T-helper 9 cell (primary cell): ENCODE data around the gene VPS52.
"Not testable (repeated sequence)": the region's sequence is repeated elsewhere in the genome, so short reads cannot be mapped to it uniquely, and the experiment has no call there.

ENCODE experiments used
- DNase-seq: peaks from one replicate; pipeline ENCODE4 v3.0.0-alpha.2; 2020

VPS52 gene

GRCh38 chr6:33248932-33249731 lies 22.5 kb downstream of the VPS52 start:
- peak; percentile 87 for DNase-seq

DNA sequence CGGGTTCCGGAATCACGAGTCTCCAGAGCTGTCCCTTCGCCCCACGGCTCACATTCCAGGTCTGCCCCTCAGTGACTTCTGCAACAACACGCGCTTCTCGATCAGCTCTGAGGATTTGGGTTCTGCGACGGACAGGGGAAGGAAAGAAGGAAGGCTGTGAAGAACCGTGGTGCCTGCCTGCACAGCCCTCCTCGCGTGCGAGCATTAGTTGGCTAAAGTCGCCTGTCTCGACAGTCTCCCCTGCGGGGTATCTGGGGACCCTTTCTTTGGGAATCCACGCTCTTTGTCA lies 23.1 kb downstream of the VPS52 start:
- no peak for DNase-seq

- DNase-seq, result peak; percentile 88
These were observed 23.6 kb downstream of the VPS52 start for GRCh38 chr6:33247977-33248642.

- no peak for DNase-seq
These were observed 28.2 kb downstream of the VPS52 start for GRCh38 chr6:33243476-33243875.

- DNase-seq, result no peak
These were observed 29.7 kb downstream of the VPS52 start for GRCh38 chr6:33241968-33242367.

GRCh38 chr6:33237741-33238140 lies 33.9 kb downstream of the VPS52 start:
- no peak for DNase-seq

DNA sequence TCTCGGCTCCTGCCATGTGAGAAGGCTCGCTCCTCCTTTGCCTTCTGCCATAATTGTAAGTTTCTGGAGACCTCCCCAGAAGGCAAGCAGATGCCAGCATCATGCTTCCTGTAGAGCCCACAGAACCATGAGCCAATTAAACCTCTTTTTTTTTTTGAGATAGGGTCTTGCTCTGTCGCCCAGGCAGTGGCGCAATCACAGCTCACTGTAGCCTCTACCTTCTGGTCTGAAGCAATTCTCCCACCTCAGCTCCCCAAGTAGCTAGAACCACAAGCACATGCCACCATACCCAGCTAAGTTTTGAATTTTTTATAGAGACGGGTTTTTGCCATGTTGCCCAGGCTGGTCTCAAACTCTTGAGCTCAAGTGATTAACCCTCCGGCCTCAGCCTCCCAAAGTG lies 34.8 kb downstream of the VPS52 start:
- DNase-seq, result no peak

DNA sequence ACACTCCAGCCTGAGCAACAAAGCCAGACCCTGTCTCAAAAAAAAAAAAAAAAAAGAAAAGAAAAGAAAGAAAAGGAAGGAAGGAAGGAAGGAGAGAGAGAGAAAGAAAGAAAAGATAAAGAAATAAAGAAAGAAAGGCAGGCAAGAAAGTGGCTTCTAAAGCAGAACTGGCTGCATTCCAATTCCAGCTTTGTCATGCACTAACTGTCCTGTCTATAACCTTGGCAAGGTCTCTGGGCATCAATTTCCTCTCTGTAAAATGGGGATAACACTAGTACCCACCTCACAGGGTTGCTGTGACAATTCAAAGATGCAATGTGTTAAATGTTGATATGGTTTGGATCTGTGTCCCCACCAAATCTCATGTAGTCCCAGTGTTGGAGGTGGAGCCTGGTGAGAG lies 35.3 kb downstream of the VPS52 start:
- no peak for DNase-seq

DNA sequence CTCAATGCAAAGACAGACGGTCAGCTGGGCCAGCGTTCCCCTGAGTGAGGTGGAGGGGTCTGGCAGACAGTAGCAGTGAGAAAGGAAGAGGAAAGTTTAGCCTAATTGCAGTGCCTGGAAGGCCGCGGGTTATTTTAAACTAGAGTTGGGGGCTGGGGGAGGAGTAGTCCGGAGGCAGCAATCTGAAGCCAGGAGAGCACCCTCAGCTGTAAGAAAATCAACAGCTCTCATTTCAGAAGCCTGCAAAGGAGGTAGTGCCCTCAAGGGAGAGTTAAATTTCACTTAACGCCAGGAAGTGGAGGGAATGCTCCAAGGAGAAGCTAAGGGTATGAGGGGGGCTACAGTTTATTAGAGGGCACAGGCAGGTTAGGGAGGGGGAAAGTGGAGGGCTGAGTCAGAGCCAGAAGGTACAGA lies 36.4 kb downstream of the VPS52 start:
- DNase-seq, result no peak

- DNase-seq, result not testable (repeated sequence)
These were observed 45.1 kb downstream of the VPS52 start for GRCh38 chr6:33226503-33227120.

DNA sequence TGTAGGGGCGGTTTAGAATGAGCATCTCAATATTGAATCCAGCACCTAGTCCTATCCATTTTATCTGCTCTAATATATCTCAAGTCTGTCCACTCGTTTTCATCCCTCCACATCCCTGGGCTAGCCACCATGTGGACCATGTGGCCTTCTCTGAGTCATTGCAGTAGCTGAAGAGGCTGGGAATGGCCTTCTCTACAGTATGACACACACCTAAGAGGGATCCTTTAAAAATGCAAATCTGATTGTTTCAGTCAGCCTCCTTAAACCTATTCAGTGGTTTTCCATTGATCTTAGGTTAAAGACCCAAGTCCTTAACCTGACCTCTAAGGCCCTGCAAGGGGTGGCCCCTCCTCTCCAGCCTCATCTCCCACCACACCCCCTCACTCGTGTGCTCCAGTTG lies 54.0 kb downstream of the VPS52 start:
- DNase-seq, result no peak

DNA sequence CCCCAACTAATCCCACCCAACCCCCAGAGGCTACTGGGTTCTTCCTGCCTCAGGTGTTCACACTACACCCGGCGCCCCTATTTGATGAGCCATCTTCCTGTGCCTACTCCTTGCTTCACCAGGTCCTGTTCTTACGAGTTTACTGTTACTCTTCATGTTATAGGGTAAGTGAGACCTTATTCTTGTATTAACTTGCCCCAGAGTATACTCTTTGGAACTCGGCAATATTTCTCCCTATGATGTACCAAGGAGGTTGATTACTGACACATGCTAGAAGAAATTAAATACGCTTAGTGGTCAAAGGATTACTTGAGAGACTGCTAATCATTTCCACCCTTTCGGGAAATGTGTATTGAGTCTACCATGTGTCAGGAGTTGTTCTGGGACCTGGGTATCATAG lies 54.4 kb downstream of the VPS52 start:
- DNase-seq, result no peak

DNA sequence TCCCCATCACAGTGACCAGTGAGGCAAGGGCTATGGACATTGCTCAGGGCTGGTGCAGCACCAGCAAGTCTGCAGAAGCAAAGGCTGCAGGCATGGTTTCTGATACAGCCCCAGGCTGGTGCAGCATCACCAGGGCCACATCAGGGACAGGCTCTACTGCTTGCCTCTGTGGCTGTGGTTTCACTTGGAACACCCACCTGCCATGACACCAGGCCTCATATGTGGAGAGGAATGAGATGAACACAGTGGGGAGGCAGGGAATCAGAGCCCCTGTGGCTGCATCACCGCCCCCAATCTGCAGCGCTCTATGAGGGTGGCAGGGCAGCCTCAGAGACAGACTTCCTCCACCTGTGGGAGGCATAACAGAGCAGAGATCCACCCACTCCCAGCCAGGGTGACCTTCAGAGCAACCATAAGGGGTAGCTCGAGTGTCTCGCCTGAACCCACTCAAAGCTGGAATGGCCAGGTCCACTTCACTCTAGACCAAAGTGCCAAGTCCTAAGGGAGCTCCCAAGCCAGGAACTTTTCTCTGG lies 55.5 kb downstream of the VPS52 start:
- DNase-seq, result no peak

DNA sequence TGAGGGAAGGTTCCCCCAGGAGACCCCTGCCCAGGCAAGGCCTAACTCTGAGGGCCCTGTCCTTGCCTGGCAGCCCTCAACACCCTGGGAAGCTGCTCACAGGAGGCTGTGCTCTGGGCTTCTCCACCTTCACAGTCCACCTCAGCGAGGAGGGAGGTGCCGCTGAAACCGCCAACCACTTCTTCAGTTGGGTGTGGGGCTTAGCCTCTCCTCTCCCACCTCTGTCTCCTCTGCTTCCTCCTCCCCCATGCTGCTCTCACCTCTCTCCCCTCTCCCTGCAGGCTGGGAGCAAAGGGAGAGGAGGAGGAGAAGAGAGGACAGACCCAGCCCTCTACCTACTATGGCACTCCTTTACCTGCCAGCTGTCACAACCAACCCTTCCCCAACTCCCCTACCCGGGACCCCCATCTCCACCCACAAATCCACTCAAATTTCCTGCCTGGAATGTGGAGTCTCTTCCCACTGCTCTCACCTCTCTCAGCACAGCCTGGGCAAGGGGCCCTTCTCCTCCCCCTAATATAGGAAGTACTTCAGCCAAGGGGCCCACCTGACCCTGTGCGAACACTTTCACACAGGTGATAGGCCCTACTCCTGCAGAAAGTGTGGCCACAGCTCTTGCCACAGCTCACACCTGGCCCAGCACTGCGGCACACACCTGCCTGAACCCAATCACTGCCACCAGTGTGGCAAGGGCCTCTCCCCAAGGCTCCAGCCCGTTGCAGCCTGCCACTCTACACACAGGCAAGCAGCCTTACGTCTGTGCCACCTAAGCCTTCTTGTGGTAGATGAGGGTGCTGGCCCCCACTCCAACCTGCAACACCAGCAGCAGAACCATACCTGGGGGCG lies 56.2 kb downstream of the VPS52 start:
- DNase-seq, result no peak

DNA sequence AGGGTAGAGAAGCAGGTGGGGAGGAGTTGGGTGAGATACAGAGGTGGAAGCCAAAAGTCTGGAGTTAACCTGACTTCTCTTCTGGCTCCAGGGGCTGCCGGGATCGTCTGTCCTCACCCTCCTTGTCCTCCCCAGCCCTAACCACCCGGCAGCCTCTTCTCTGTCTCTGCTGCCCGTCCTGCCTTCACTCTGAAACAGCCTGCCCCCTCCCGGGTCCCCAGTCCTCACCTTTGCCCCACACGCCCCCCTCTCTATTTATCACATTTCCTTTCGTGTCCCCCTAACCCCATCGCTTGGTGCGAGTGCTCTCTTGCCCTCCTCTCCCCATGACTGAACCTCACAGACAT lies 57.7 kb downstream of the VPS52 start:
- no peak for DNase-seq

- no peak for DNase-seq
These were observed 58.3 kb downstream of the VPS52 start for GRCh38 chr6:33213166-33213988.

- DNase-seq, result no peak
These were observed 58.9 kb downstream of the VPS52 start for GRCh38 chr6:33212857-33213165.

DNA sequence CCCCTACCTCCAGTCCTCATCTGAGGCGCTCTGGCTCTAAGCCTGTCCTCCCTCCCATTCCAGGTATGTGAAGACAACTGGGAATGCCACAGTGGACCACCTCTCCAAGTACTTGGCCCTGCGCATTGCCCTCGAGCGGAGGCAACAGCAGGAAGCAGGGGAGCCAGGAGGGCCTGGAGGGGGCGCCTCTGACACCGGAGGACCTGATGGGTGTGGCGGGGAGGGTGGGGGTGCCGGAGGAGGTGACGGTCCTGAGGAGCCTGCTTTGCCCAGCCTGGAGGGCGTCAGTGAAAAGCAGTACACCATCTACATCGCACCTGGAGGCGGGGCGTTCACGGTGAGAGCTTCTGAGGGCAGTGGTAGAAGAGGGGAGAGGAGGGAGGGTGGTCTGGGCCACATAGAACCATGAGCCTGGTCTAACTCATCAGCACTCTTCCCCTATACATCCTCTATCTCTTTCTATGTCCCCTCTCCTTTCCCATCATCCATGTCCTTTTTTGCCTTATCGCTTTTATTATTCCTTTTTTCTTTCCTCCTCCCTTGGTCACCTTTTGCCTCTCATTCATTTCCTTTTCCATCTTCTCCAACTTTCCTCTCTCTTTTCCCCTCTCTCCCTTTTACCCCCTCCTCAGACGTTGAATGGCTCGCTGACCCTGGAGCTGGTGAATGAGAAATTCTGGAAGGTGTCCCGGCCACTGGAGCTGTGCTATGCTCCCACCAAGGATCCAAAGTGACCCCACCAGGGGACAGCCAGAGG lies 59.8 kb downstream of the VPS52 start:
- DNase-seq, result no peak

- DNase-seq, result no peak
These were observed 60.5 kb downstream of the VPS52 start for GRCh38 chr6:33211136-33211535.

DNA sequence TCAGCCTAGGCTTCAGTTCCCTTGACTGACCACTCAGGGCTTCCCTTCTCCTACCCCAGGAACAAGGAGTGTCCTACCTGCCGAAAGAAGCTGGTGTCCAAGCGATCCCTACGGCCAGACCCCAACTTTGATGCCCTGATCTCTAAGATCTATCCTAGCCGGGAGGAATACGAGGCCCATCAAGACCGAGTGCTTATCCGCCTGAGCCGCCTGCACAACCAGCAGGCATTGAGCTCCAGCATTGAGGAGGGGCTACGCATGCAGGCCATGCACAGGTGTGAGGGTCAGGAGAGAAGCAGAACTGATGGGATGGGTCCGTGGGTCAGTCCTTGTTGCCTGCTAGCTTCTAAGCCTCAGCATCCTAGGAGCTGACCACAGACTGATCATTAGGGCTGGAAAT lies 61.8 kb downstream of the VPS52 start:
- DNase-seq, result no peak

GRCh38 chr6:33208091-33208967 lies 63.3 kb downstream of the VPS52 start, which contains the start of gene RING1:
TSS of gene RING1 (plus strand) at chr6:33208500. CDS start at chr6:33208823, 323 bp downstream.
- DNase-seq, result peak; percentile 87
